Prostate gland (tissue), 2 donors: ENCODE results near the gene DCAF15.

Experiments
- CTCF ChIP-seq, 4 experiments: fragments of 200-600 bp in 2 of 4; fragments of 450-650 bp in 2 of 4; sonication (generic) in 2 of 4; IDR thresholded peaks; 1 replicate in 3 of 4; 2 replicates in 1 of 4; pipeline ENCODE4 v1.5.1; 2016 to 2019; ENCODE audit warnings: antibody characterized with exemption in 4 of 4, mild to moderate bottlenecking in 2 of 4, moderate library complexity in 2 of 4
- POLR2A ChIP-seq: fragments of 450-650 bp; IDR thresholded peaks from one replicate; pipeline ENCODE4 v1.6.1; 2016; ENCODE audit warnings: antibody characterized with exemption, mild to moderate bottlenecking

- no peak for TF ChIP-seq CTCF (IDR thresholded peaks at IDR 0.05)
- TF ChIP-seq POLR2A, result no peak
These were observed 34.4 kb upstream of the DCAF15 start for GRCh38 chr19:13917888-13918406.
